H9 (cell line): ENCODE measurements around the gene PYROXD2. TPM values are rescaled to one million over a fixed set of nuclear protein-coding genes. Genes with fewer than 3 reads are reported as not detected.

Source experiments
- DNase-seq: peaks from one replicate; pipeline ENCODE4 v3.0.0-alpha.2; 2017
- H2AFZ ChIP-seq: one replicate; pipeline ENCODE4 v1.6.1; 2013; ENCODE audit warnings: mild to moderate bottlenecking, low read length, control low read depth, moderate library complexity
- H2AK5ac ChIP-seq: 2 replicates; pipeline ENCODE4 v1.6.1; 2013; ENCODE audit warnings: low read length, control low read depth, mixed read lengths; ENCODE audit not compliant: insufficient read length
- H2BK120ac ChIP-seq: one replicate; pipeline ENCODE4 v1.6.1; 2013; ENCODE audit warnings: low read depth, mild to moderate bottlenecking, low read length, control low read depth, inconsistent platforms; ENCODE audit not compliant: poor library complexity, severe bottlenecking
- H2BK12ac ChIP-seq: 2 replicates; pipeline ENCODE4 v1.6.1; 2013; ENCODE audit warnings: low read length, control low read depth, mixed read lengths, low read depth; ENCODE audit not compliant: insufficient read length
- H2BK15ac ChIP-seq: 2 replicates; pipeline ENCODE4 v1.6.1; 2013; ENCODE audit warnings: low read depth, low read length, control low read depth
- H2BK20ac ChIP-seq: one replicate; pipeline ENCODE4 v1.6.1; 2013; ENCODE audit warnings: low read depth, mild to moderate bottlenecking, low read length, control low read depth, inconsistent platforms; ENCODE audit not compliant: poor library complexity, severe bottlenecking
- H2BK5ac ChIP-seq: 2 replicates; pipeline ENCODE4 v1.6.1; 2013; ENCODE audit warnings: low read length, control low read depth, mixed read lengths; ENCODE audit not compliant: insufficient read length
- H3K14ac ChIP-seq: 2 replicates; pipeline ENCODE4 v1.6.1; 2013; ENCODE audit warnings: low read length, control low read depth; ENCODE audit not compliant: insufficient read depth
- H3K18ac ChIP-seq: 2 replicates; pipeline ENCODE4 v1.6.1; 2013; ENCODE audit warnings: low read depth, mild to moderate bottlenecking, mixed read lengths, low read length, control low read depth; ENCODE audit not compliant: insufficient read length
- H3K23ac ChIP-seq: 2 replicates; pipeline ENCODE4 v1.6.1; 2013; ENCODE audit warnings: low read length, control low read depth, mixed read lengths, low read depth; ENCODE audit not compliant: insufficient read length
- H3K23me2 ChIP-seq: 2 replicates; pipeline ENCODE4 v1.6.1; 2013; ENCODE audit warnings: low read depth, mild to moderate bottlenecking, mixed read lengths, low read length, control low read depth; ENCODE audit not compliant: insufficient read length, poor library complexity, severe bottlenecking
- H3K27ac ChIP-seq: 2 replicates; pipeline ENCODE4 v1.5.1; 2013; ENCODE audit warnings: low read length, control low read depth, mixed read lengths, low read depth; ENCODE audit not compliant: insufficient read length
- H3K27me3 ChIP-seq: 2 replicates; pipeline ENCODE4 v1.6.1; 2013; ENCODE audit warnings: low read length, control low read depth, inconsistent platforms; ENCODE audit not compliant: insufficient read depth
- H3K4ac ChIP-seq: 2 replicates; pipeline ENCODE4 v1.6.1; 2013; ENCODE audit warnings: low read depth, mild to moderate bottlenecking, control low read depth, inconsistent platforms, low read length, moderate library complexity
- H3K4me1 ChIP-seq: 2 replicates; pipeline ENCODE4 v1.6.1; 2013; ENCODE audit warnings: low read length, control low read depth, inconsistent platforms; ENCODE audit not compliant: insufficient read depth
- H3K4me2 ChIP-seq: 2 replicates; pipeline ENCODE4 v1.6.1; 2013; ENCODE audit warnings: low read length, control low read depth, mixed read lengths; ENCODE audit not compliant: insufficient read length, insufficient read depth
- H3K56ac ChIP-seq: 2 replicates; pipeline ENCODE4 v1.6.1; 2013; ENCODE audit warnings: low read depth, mild to moderate bottlenecking, mixed read lengths, low read length, control low read depth; ENCODE audit not compliant: insufficient read length
- H3K79me1 ChIP-seq: 2 replicates; pipeline ENCODE4 v1.6.1; 2013; ENCODE audit warnings: low read depth, mild to moderate bottlenecking, moderate library complexity, low read length, control low read depth, inconsistent platforms; ENCODE audit not compliant: insufficient read depth, poor library complexity, severe bottlenecking
- H3K79me2 ChIP-seq: 2 replicates; pipeline ENCODE4 v1.6.1; 2013; ENCODE audit warnings: low read length, control low read depth, inconsistent platforms; ENCODE audit not compliant: insufficient read depth
- H3K9ac ChIP-seq: 2 replicates; pipeline ENCODE4 v1.6.1; 2013; ENCODE audit warnings: low read length, control low read depth, mixed read lengths; ENCODE audit not compliant: insufficient read length; ENCODE audit errors: extremely low read depth
- H3K9me3 ChIP-seq: one replicate; pipeline ENCODE4 v1.6.1; 2013; ENCODE audit warnings: low read depth, low read length, inconsistent platforms; ENCODE audit not compliant: control insufficient read depth
- H3T11ph ChIP-seq: one replicate; pipeline ENCODE4 v1.6.1; 2013; ENCODE audit warnings: mild to moderate bottlenecking, low read length, control low read depth, inconsistent platforms
- H4K20me1 ChIP-seq: one replicate; pipeline ENCODE4 v1.6.1; 2013; ENCODE audit not compliant: control insufficient read depth, insufficient read length, insufficient read depth
- H4K5ac ChIP-seq: 2 replicates; pipeline ENCODE4 v1.6.1; 2013; ENCODE audit warnings: low read depth, mild to moderate bottlenecking, mixed read lengths, low read length, control low read depth; ENCODE audit not compliant: insufficient read length
- H4K8ac ChIP-seq: replicated peaks from 2 replicates; pipeline ENCODE4 v1.6.1; 2013; ENCODE audit warnings: low read length, control low read depth, mixed read lengths, low read depth; ENCODE audit not compliant: insufficient read length
- H4K91ac ChIP-seq: 2 replicates; pipeline ENCODE4 v1.6.1; 2013; ENCODE audit warnings: low read depth, mild to moderate bottlenecking, moderate library complexity, mixed read lengths, low read length, control low read depth; ENCODE audit not compliant: insufficient read length
- H3K27ac Mint-ChIP-seq, 3 experiments: 2 replicates in 2 of 3; 3 replicates in 1 of 3; pipeline ENCODE4 v1.8.0; 2020 to 2021; ENCODE audit warnings: mixed read lengths in 3 of 3, mild to moderate bottlenecking in 1 of 3, moderate library complexity in 1 of 3
- H3K27me3 Mint-ChIP-seq: 2 replicates; pipeline ENCODE4 v1.8.0; 2021; ENCODE audit warnings: low read depth, mild to moderate bottlenecking, moderate library complexity, mixed read lengths
- H3K36me3 Mint-ChIP-seq, 3 experiments: 2 replicates in 2 of 3; 3 replicates in 1 of 3; pipeline ENCODE4 v1.8.0; 2020 to 2021; ENCODE audit warnings: low read depth in 3 of 3, mixed read lengths in 3 of 3; ENCODE audit not compliant: insufficient read depth in 1 of 3
- H3K4me1 Mint-ChIP-seq, 2 experiments: 2 replicates each; pipeline ENCODE4 v1.8.0; 2020; ENCODE audit warnings: mixed read lengths in 2 of 2
- H3K4me3 Mint-ChIP-seq, 2 experiments: 2 replicates in 1 of 2; 3 replicates in 1 of 2; pipeline ENCODE4 v1.8.0; 2020 to 2021; ENCODE audit warnings: mild to moderate bottlenecking in 2 of 2, mixed read lengths in 2 of 2, moderate library complexity in 1 of 2
- H3K9me3 Mint-ChIP-seq, 2 experiments: 2 replicates in 1 of 2; 3 replicates in 1 of 2; pipeline ENCODE4 v1.8.0; 2020; ENCODE audit warnings: mild to moderate bottlenecking in 2 of 2, mixed read lengths in 2 of 2, moderate library complexity in 1 of 2
- CTCF ChIP-seq: fragments of 200-600 bp; sonication (generic); conservative IDR thresholded peaks from 3 replicates; pipeline ENCODE4 v1.8.0; 2021; ENCODE audit warnings: antibody characterized with exemption, mild to moderate bottlenecking
- WGBS: extraction: QIAGEN DNeasy Blood & Tissue Kit; methylation state at CpG from one replicate; pipeline ENCODE4 v1.1.7; 2013; ENCODE audit warnings: missing lambda C conversion rate, low lambda C conversion rate, mixed read lengths; ENCODE audit not compliant: insufficient read length; ENCODE audit errors: extremely low coverage; 5-methylcytosine and 5-hydroxymethylcytosine counted together
- total RNA-seq: library from RNA; stranded (reverse); gene quantifications from 2 replicates; pipeline ENCODE4 v1.2.1, GENCODE V29; 2021

Gene PYROXD2
- total RNA-seq, 1 experiment from 2014 or later: 5.3 TPM

- WGBS: no CpG with 5 or more reads among the region's 18 CpGs
- no peaks in the 10 kb centered on the region for H3K9me3 ChIP-seq
- H2BK12ac ChIP-seq: no peak overlapping the region
- DNase-seq: no peak
- H3K56ac ChIP-seq: no peak overlapping the region
- TF ChIP-seq CTCF: no peak
- Mint-ChIP-seq H3K4me1 (peaks cover 15% of the 10 kb centered on the region in 2 experiments), H3K4me3 (no peak overlapping the region), H3K27me3 (no peaks in the 10 kb centered on the region), H3K9me3 (no peaks in the 10 kb centered on the region), H3K27ac (peak overlapping the region in 1 of 3 experiments; percentile 62; a peak in 1 of 7 replicates), H3K36me3 (peaks cover 0 to 8% (median 4%) of the 10 kb centered on the region in 3 experiments; a peak in 3 of 7 replicates)
- H2BK5ac ChIP-seq: no peak overlapping the region
- H3K4me1 ChIP-seq: peaks cover 6% of the 10 kb centered on the region; the same call in 1 of the 2 replicates
- no peak overlapping the region for H3K18ac ChIP-seq
- no peak overlapping the region for H3K14ac ChIP-seq
- H2BK15ac ChIP-seq: no peak overlapping the region
- H3K79me2 ChIP-seq: no peaks in the 10 kb centered on the region
- no peak overlapping the region for H3K23ac ChIP-seq
- no peaks in the 10 kb centered on the region for H3K27me3 ChIP-seq
- H4K20me1 ChIP-seq: no peaks in the 10 kb centered on the region
- H4K8ac ChIP-seq: no peak overlapping the region
- no peak overlapping the region for H3K4ac ChIP-seq
- H2BK20ac ChIP-seq: no peak overlapping the region
- no peak overlapping the region for H3K9ac ChIP-seq
- H3K4me2 ChIP-seq: no peak overlapping the region
- H4K91ac ChIP-seq: no peak overlapping the region
- no peaks in the 10 kb centered on the region for H3K79me1 ChIP-seq
- no peak overlapping the region for H3T11ph ChIP-seq
- no peak overlapping the region for H2AK5ac ChIP-seq
- no peak overlapping the region for H2BK120ac ChIP-seq
- no peak overlapping the region for H2AFZ ChIP-seq
- H3K23me2 ChIP-seq: peaks cover 7% of the 10 kb centered on the region
- H3K27ac ChIP-seq: no peak overlapping the region
- H4K5ac ChIP-seq: no peak overlapping the region
Observed at GRCh38 chr10:98416606-98417388, 1.8 kb upstream of the PYROXD2 start.
